SK-N-SH (cell line): ENCODE results near the gene RAB3GAP2. TPM values are rescaled to one million over a fixed set of nuclear protein-coding genes. Genes with fewer than 3 reads are reported as not detected.

Experiments used
- CTCF ChIA-PET: fragments of 300-600, 350-600 bp; formaldehyde crosslinking; extraction: SDS; loops from one replicate; lab custom pipeline; 2021; lab: Yijun Ruan, JAX
- POLR2A ChIA-PET: fragments of 350-600 bp; sonication (Branson Sonifier 250); formaldehyde crosslinking; extraction: SDS; loops from one replicate; lab custom pipeline; 2020; ENCODE audit warnings: antibody characterized with exemption, inconsistent platforms; lab: Yijun Ruan, JAX
- DNase-seq: peaks from one replicate; pipeline ENCODE4 v3.0.0; 2012
- H2AFZ ChIP-seq: fragments of 200-600 bp; sonication (generic); 2 replicates; pipeline ENCODE4 v1.8.1; 2016; ENCODE audit warnings: antibody characterized with exemption, mild to moderate bottlenecking, low read depth
- H3F3A ChIP-seq: fragments of 200-600 bp; sonication (generic); replicated peaks from 2 replicates; pipeline ENCODE3; 2016; ENCODE audit warnings: antibody characterized with exemption, mild to moderate bottlenecking; ENCODE audit not compliant: insufficient read depth
- H3K27ac ChIP-seq, 2 experiments: fragments of 200-500 bp in 1 of 2; fragments of 200-600 bp in 1 of 2; sonication (Bioruptor generic) in 1 of 2; sonication (generic), shearing (Covaris generic) in 1 of 2; 2 replicates each; pipeline versions ENCODE4 v1.5.1 to v1.6.1; 2014 to 2016; ENCODE audit warnings: low read depth in 2 of 2, inconsistent platforms in 1 of 2, low read length in 1 of 2, mild to moderate bottlenecking in 1 of 2, mixed read lengths in 1 of 2
- H3K27me3 ChIP-seq: fragments of 200-600 bp; sonication (generic), shearing (Covaris generic); 2 replicates; pipeline ENCODE4 v1.6.1; 2016; ENCODE audit warnings: mixed run types; ENCODE audit not compliant: insufficient read depth
- H3K36me3 ChIP-seq, 2 experiments: fragments of 200-500 bp in 1 of 2; fragments of 200-600 bp in 1 of 2; sonication (Bioruptor generic) in 1 of 2; sonication (generic) in 1 of 2; replicated peaks in 1 of 2; 2 replicates each; pipeline versions ENCODE3 to v1.5.1; 2014 to 2016; ENCODE audit warnings: low read length in 1 of 2, mild to moderate bottlenecking in 1 of 2; ENCODE audit not compliant: insufficient read depth in 2 of 2, control insufficient read depth in 1 of 2
- H3K4me1 ChIP-seq, 2 experiments: fragments of 200-500 bp in 1 of 2; fragments of 200-600 bp in 1 of 2; sonication (Bioruptor generic) in 1 of 2; sonication (generic), shearing (Covaris generic) in 1 of 2; 2 replicates each; pipeline versions ENCODE4 v1.5.1 to v1.6.1; 2014 to 2016; ENCODE audit warnings: low read depth in 1 of 2, low read length in 1 of 2, mixed run types in 1 of 2; ENCODE audit not compliant: insufficient read depth in 2 of 2, control insufficient read depth in 1 of 2
- H3K4me2 ChIP-seq: fragments of 200-600 bp; sonication (generic), shearing (Covaris generic); 2 replicates; pipeline ENCODE4 v1.6.1; 2017; ENCODE audit warnings: mixed run types
- H3K4me3 ChIP-seq, 2 experiments: fragments of 200-500 bp in 1 of 2; fragments of 200-600 bp in 1 of 2; sonication (Bioruptor generic) in 1 of 2; sonication (generic), shearing (Covaris generic) in 1 of 2; 2 replicates each; pipeline versions ENCODE4 v1.5.1 to v1.8.1; 2014 to 2016; ENCODE audit warnings: low read depth in 2 of 2, inconsistent platforms in 1 of 2, low read length in 1 of 2, mild to moderate bottlenecking in 1 of 2, mixed read lengths in 1 of 2, moderate library complexity in 1 of 2
- H3K79me2 ChIP-seq: fragments of 200-600 bp; sonication (generic); 2 replicates; pipeline ENCODE4 v1.8.1; 2017; ENCODE audit warnings: mild to moderate bottlenecking; ENCODE audit not compliant: insufficient read depth
- H3K9ac ChIP-seq: fragments of 200-600 bp; sonication (generic); 2 replicates; pipeline ENCODE4 v1.6.1; 2017; ENCODE audit warnings: mixed run types
- H3K9me2 ChIP-seq: fragments of 200-600 bp; sonication (generic); 2 replicates; pipeline ENCODE4 v1.6.1; 2017; ENCODE audit warnings: mixed run types
- H3K9me3 ChIP-seq: fragments of 200-600 bp; sonication (generic); 2 replicates; pipeline ENCODE4 v1.6.1; 2017; ENCODE audit warnings: mixed run types, mild to moderate bottlenecking, moderate library complexity
- H4K20me1 ChIP-seq: fragments of 200-600 bp; sonication (generic); 2 replicates; pipeline ENCODE4 v1.6.1; 2017; ENCODE audit warnings: mild to moderate bottlenecking, mixed run types; ENCODE audit not compliant: insufficient read depth
- CHD2 ChIP-seq: fragments of 150-350 bp; IDR thresholded peaks from 2 replicates; pipeline ENCODE4 v1.6.1; 2018; ENCODE audit warnings: low read length; ENCODE audit not compliant: partially characterized antibody
- ELF1 ChIP-seq: IDR thresholded peaks from 2 replicates; pipeline ENCODE4 v1.4.0; 2012
- EZH2phosphoT487 ChIP-seq: fragments of 200-600 bp; sonication (generic); IDR thresholded peaks from 2 replicates; pipeline ENCODE4 v1.6.1; 2017; ENCODE audit warnings: low read depth, mixed run types, mild to moderate bottlenecking, antibody characterized with exemption, moderate library complexity, borderline replicate concordance
- FOSL2 ChIP-seq: IDR thresholded peaks from 2 replicates; pipeline ENCODE4 v1.4.0; 2012; ENCODE audit warnings: low read depth, mild to moderate bottlenecking, moderate library complexity, borderline replicate concordance
- GABPA ChIP-seq: IDR thresholded peaks from 2 replicates; pipeline ENCODE4 v1.4.0; 2012; ENCODE audit warnings: low read depth, mild to moderate bottlenecking
- GATA2 ChIP-seq: sonication (generic); formaldehyde crosslinking; IDR thresholded peaks from 2 replicates; pipeline ENCODE4 v1.5.0; 2020; ENCODE audit warnings: mild to moderate bottlenecking, missing genetic modification reagents
- IRF3 ChIP-seq: fragments of 150-350 bp; IDR thresholded peaks from 2 replicates; pipeline ENCODE4 v1.6.1; 2016; ENCODE audit warnings: mild to moderate bottlenecking, low read depth, low read length
- MEF2A ChIP-seq: IDR thresholded peaks from 2 replicates; pipeline ENCODE4 v1.4.0; 2012; ENCODE audit warnings: low read depth, borderline replicate concordance
- MXI1 ChIP-seq: IDR thresholded peaks from 2 replicates; pipeline ENCODE4 v1.6.1; 2012; ENCODE audit warnings: mild to moderate bottlenecking, low read depth, low read length, improper control_type of control experiment
- NFIC ChIP-seq: IDR thresholded peaks from 2 replicates; pipeline ENCODE4 v1.4.0; 2012; ENCODE audit warnings: borderline replicate concordance
- NRF1 ChIP-seq: IDR thresholded peaks from 2 replicates; pipeline ENCODE4 v1.6.1; 2012; ENCODE audit warnings: low read depth, mild to moderate bottlenecking, low read length
- POLR2AphosphoS5 ChIP-seq: IDR thresholded peaks from 2 replicates; pipeline ENCODE4 v1.6.1; 2012; ENCODE audit warnings: low read depth, low read length
- RAD21 ChIP-seq: IDR thresholded peaks from 2 replicates; pipeline ENCODE4 v1.6.1; 2012; ENCODE audit warnings: mild to moderate bottlenecking, low read length
- RXRA ChIP-seq: IDR thresholded peaks from 2 replicates; pipeline ENCODE4 v1.4.0; 2012; ENCODE audit warnings: low read depth, mild to moderate bottlenecking, borderline replicate concordance
- TCF12 ChIP-seq: IDR thresholded peaks from 2 replicates; pipeline ENCODE4 v1.4.0; 2012
- USF2 ChIP-seq: fragments of 150-350 bp; IDR thresholded peaks from 2 replicates; pipeline ENCODE4 v1.6.1; 2017; ENCODE audit warnings: antibody characterized with exemption, low read length, low read depth, borderline replicate concordance
- YY1 ChIP-seq: IDR thresholded peaks from 2 replicates; pipeline ENCODE4 v1.4.0; 2012; ENCODE audit warnings: low read depth, mild to moderate bottlenecking
- WGBS: methylation state at CpG from one replicate; pipeline ENCODE4 v1.1.6; 2017; ENCODE audit warnings: low lambda C conversion rate; 5-methylcytosine and 5-hydroxymethylcytosine counted together
- polyA plus RNA-seq, 3 experiments: library from polyadenylated mRNA; depleted of rRNA; stranded (reverse); fragments of >200 nt; gene quantifications; 2 replicates each; pipeline ENCODE4 v1.2.3, GENCODE V29; 2012
- TF ChIP-seq, protein P1 (sequence below): IDR thresholded peaks from 2 replicates; pipeline ENCODE4 v1.4.0; 2012; ENCODE audit warnings: low read depth, borderline replicate concordance

Gene RAB3GAP2
- polyA plus RNA-seq, 1 of the 3 experiments (the other 2 are of a cell fraction): 9.3 TPM

GRCh38 chr1:220224033-220224432 is 48.2 kb downstream of the RAB3GAP2 start:
- Histone ChIP-seq H3K4me2 (no peak overlapping the region), H3K9me2 (no peaks in the 10 kb centered on the region), H3K9ac (no peak overlapping the region), H3K27me3 (no peaks in the 10 kb centered on the region), H2AFZ (no peak overlapping the region), H3K9me3 (no peaks in the 10 kb centered on the region), H3K27ac (no peak overlapping the region), H3K4me3 (no peak overlapping the region), H3K79me2 (peaks cover 38% of the 10 kb centered on the region; the same call in 1 of the 2 replicates), H3K36me3 (peaks cover 10 to 19% of the 10 kb centered on the region in 2 experiments), H4K20me1 (peaks cover 6% of the 10 kb centered on the region), H3F3A (peaks cover 8% of the 10 kb centered on the region), H3K4me1 (no peaks in the 10 kb centered on the region; a peak in 1 of 4 replicates)
- no peak for DNase-seq
- TF ChIP-seq EZH2phosphoT487: no peak
- no peak for TF ChIP-seq POLR2AphosphoS5
- TF ChIP-seq, protein P1, sequence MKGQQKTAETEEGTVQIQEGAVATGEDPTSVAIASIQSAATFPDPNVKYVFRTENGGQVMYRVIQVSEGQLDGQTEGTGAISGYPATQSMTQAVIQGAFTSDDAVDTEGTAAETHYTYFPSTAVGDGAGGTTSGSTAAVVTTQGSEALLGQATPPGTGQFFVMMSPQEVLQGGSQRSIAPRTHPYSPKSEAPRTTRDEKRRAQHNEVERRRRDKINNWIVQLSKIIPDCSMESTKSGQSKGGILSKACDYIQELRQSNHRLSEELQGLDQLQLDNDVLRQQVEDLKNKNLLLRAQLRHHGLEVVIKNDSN: no peak
- no peak for TF ChIP-seq RXRA
- TF ChIP-seq TCF12: no peak
- ChIA-PET POLR2A (no interaction called here), CTCF (interaction anchor here (1.7 kb wide), 1 partner anchor 8 kb away, joined by 4 read pairs; no protein-coding TSS in a partner anchor)
- 98% methylated on average over 2 of the region's 2 CpGs for WGBS

DNA sequence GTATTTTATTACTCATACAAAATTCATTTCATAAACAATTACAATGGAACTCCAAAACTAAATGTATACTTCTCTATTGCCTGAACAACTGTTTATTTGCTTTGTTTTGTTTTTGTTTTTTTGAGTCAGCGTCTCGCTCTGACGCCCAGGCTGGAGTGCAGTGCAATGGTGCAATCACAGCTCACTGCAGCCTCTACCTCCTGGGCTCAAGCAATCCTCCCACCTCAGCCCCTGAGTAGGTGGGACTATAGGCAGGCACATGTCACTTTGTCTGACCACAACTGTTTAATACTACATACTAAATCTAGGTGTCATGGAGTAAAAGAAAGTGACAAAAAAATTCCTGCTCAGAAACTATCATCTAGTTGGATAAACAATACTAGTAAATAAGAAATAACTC is 49.3 kb downstream of the RAB3GAP2 start:
- 98% methylated on average over 3 of the region's 3 CpGs for WGBS
- peaks cover 33% of the 10 kb centered on the region; the same call in 1 of the 2 replicates for H3K79me2 ChIP-seq
- TF ChIP-seq MXI1: no peak
- TF ChIP-seq CHD2: no peak
- TF ChIP-seq GABPA: no peak
- TF ChIP-seq NFIC: no peak
- no peak for TF ChIP-seq POLR2AphosphoS5
- POLR2A ChIA-PET: no interaction called here
- CTCF ChIA-PET: no interaction called here
- H3F3A ChIP-seq: peaks cover 8% of the 10 kb centered on the region
- no peaks in the 10 kb centered on the region for H3K9me3 ChIP-seq
- no peak for DNase-seq
- H3K27me3 ChIP-seq: no peaks in the 10 kb centered on the region
- H4K20me1 ChIP-seq: peaks cover 6% of the 10 kb centered on the region
- no peaks in the 10 kb centered on the region for H3K9me2 ChIP-seq
- no peak overlapping the region for H3K9ac ChIP-seq
- peaks cover 6 to 11% of the 10 kb centered on the region in 2 experiments for H3K36me3 ChIP-seq
- H3K4me2 ChIP-seq: no peak overlapping the region
- no peak overlapping the region for H3K4me3 ChIP-seq
- no peak overlapping the region for H2AFZ ChIP-seq
- no peak overlapping the region for H3K27ac ChIP-seq
- H3K4me1 ChIP-seq: no peaks in the 10 kb centered on the region; a peak in 1 of 4 replicates

- H3K27ac ChIP-seq: no peak overlapping the region
- H3K9ac ChIP-seq: no peak overlapping the region
- H2AFZ ChIP-seq: no peak overlapping the region
- H3K36me3 ChIP-seq: peaks cover 6% of the 10 kb centered on the region in 2 experiments
- TF ChIP-seq RAD21 (no peak), YY1 (no peak), IRF3 (no peak), FOSL2 (no peak), POLR2AphosphoS5 (no peak), NFIC (no peak), TCF12 (no peak), NRF1 (no peak), MXI1 (no peak), MEF2A (no peak), GATA2 (CRISPR knock-in tag) (no peak), GABPA (no peak), USF2 (no peak), ELF1 (no peak)
- H3K9me2 ChIP-seq: no peaks in the 10 kb centered on the region
- ChIA-PET POLR2A (no interaction called here), CTCF (interaction anchor here (4.2 kb wide), 1 partner anchor 555 kb away, joined by 31 read pairs; no protein-coding TSS in a partner anchor)
- H3K4me2 ChIP-seq: no peak overlapping the region
- H3K9me3 ChIP-seq: no peaks in the 10 kb centered on the region
- no peaks in the 10 kb centered on the region; a peak in 1 of 4 replicates for H3K4me1 ChIP-seq
- H3K4me3 ChIP-seq: no peak overlapping the region
- no peaks in the 10 kb centered on the region for H3K27me3 ChIP-seq
- peaks cover 6% of the 10 kb centered on the region for H4K20me1 ChIP-seq
- no peak for DNase-seq
- 95% methylated on average over 3 of the region's 3 CpGs for WGBS
- peaks cover 8% of the 10 kb centered on the region for H3F3A ChIP-seq
- peaks cover 46% of the 10 kb centered on the region for H3K79me2 ChIP-seq
Observed at GRCh38 chr1:220221670-220222069, 50.6 kb downstream of the RAB3GAP2 start.
